GM23248 (cell line): ENCODE data around the gene LGALS3BP. TPM values are rescaled to one million over a fixed set of nuclear protein-coding genes. Genes with fewer than 3 reads are reported as not detected.

Experiments
- DNase-seq: peaks from one replicate; pipeline ENCODE4 v3.0.0-alpha.2; 2015
- H2AFZ ChIP-seq: fragments of 200-600 bp; sonication (generic); 2 replicates; pipeline ENCODE4 v1.6.1; 2016; ENCODE audit warnings: antibody characterized with exemption
- H3F3A ChIP-seq: fragments of 200-600 bp; sonication (generic); 2 replicates; pipeline ENCODE4 v1.6.1; 2016; ENCODE audit warnings: mild to moderate bottlenecking, antibody characterized with exemption, mixed run types; ENCODE audit not compliant: insufficient read depth
- H3K27ac ChIP-seq: fragments of 200-600 bp; sonication (generic); 2 replicates; pipeline ENCODE4 v1.5.1; 2016; ENCODE audit warnings: mild to moderate bottlenecking
- H3K27me3 ChIP-seq: fragments of 200-600 bp; sonication (generic); replicated peaks from 2 replicates; pipeline ENCODE4 v1.6.1; 2016; ENCODE audit warnings: mild to moderate bottlenecking; ENCODE audit not compliant: insufficient read depth
- H3K36me3 ChIP-seq: fragments of 200-600 bp; sonication (generic); 2 replicates; pipeline ENCODE4 v1.6.1; 2016; ENCODE audit warnings: low read depth, mild to moderate bottlenecking
- H3K4me1 ChIP-seq: fragments of 200-600 bp; sonication (generic); 2 replicates; pipeline ENCODE4 v1.6.1; 2016; ENCODE audit warnings: mild to moderate bottlenecking; ENCODE audit not compliant: insufficient read depth
- H3K4me2 ChIP-seq: fragments of 200-600 bp; sonication (generic); one replicate; pipeline ENCODE4 v1.6.1; 2016; ENCODE audit warnings: mild to moderate bottlenecking; ENCODE audit not compliant: unreplicated experiment
- H3K4me3 ChIP-seq: fragments of 200-600 bp; sonication (generic); 2 replicates; pipeline ENCODE4 v1.5.1; 2016; ENCODE audit warnings: mild to moderate bottlenecking
- H3K79me2 ChIP-seq: fragments of 200-600 bp; sonication (generic); 2 replicates; pipeline ENCODE4 v1.6.1; 2016; ENCODE audit warnings: mild to moderate bottlenecking; ENCODE audit not compliant: insufficient read depth
- H3K9ac ChIP-seq: fragments of 200-600 bp; sonication (generic); 2 replicates; pipeline ENCODE4 v1.6.1; 2016; ENCODE audit warnings: mild to moderate bottlenecking
- H3K9me2 ChIP-seq: fragments of 200-600 bp; sonication (generic); 2 replicates; pipeline ENCODE4 v1.6.1; 2016; ENCODE audit warnings: mixed run types, mild to moderate bottlenecking, moderate library complexity; ENCODE audit not compliant: insufficient read depth
- H3K9me3 ChIP-seq: fragments of 200-600 bp; sonication (generic); one replicate; pipeline ENCODE4 v1.6.1; 2017; ENCODE audit warnings: low read depth
- H4K20me1 ChIP-seq: fragments of 200-600 bp; sonication (generic); 2 replicates; pipeline ENCODE4 v1.6.0; 2016; ENCODE audit not compliant: insufficient read depth
- EZH2 ChIP-seq: fragments of 200-600 bp; sonication (generic); IDR thresholded peaks from 2 replicates; pipeline ENCODE4 v1.6.1; 2018; ENCODE audit warnings: antibody characterized with exemption, mild to moderate bottlenecking; ENCODE audit not compliant: insufficient read depth, poor library complexity, severe bottlenecking
- EZH2phosphoT487 ChIP-seq: fragments of 200-600 bp; sonication (generic); IDR thresholded peaks from 2 replicates; pipeline ENCODE4 v1.6.1; 2018; ENCODE audit warnings: antibody characterized with exemption, moderate library complexity, mild to moderate bottlenecking, low read depth; ENCODE audit not compliant: insufficient read depth
- WGBS, 2 experiments: methylation state at CpG; one replicate each; pipeline ENCODE4 v1.1.6; 2015 to 2017; ENCODE audit warnings: low lambda C conversion rate in 2 of 2, low coverage in 1 of 2; ENCODE audit errors: missing lambda C conversion rate in 2 of 2; 5-methylcytosine and 5-hydroxymethylcytosine counted together
- in situ Hi-C: fragments of 300-500 bp; cut with MboI; formaldehyde crosslinking; loops from 2 replicates; pipeline ENCODE4 v1.15.0; 2020
- polyA plus RNA-seq: library from polyadenylated mRNA; unstranded; fragments of >200 nt; fragmentation: Nextera tagmentation; extraction: Ambion mirVana; gene quantifications from 2 replicates; pipeline ENCODE4 v1.2.1, GENCODE V29; 2016
- total RNA-seq: library from RNA; depleted of rRNA; stranded (reverse); fragments of >200 nt; shearing (Covaris generic); gene quantifications from 2 replicates; pipeline ENCODE4 v1.2.3, GENCODE V29; 2014

Gene LGALS3BP
- total and polyA plus RNA-seq, 2 experiments from 2014 or later: 8.6 to 8.8 TPM

DNA sequence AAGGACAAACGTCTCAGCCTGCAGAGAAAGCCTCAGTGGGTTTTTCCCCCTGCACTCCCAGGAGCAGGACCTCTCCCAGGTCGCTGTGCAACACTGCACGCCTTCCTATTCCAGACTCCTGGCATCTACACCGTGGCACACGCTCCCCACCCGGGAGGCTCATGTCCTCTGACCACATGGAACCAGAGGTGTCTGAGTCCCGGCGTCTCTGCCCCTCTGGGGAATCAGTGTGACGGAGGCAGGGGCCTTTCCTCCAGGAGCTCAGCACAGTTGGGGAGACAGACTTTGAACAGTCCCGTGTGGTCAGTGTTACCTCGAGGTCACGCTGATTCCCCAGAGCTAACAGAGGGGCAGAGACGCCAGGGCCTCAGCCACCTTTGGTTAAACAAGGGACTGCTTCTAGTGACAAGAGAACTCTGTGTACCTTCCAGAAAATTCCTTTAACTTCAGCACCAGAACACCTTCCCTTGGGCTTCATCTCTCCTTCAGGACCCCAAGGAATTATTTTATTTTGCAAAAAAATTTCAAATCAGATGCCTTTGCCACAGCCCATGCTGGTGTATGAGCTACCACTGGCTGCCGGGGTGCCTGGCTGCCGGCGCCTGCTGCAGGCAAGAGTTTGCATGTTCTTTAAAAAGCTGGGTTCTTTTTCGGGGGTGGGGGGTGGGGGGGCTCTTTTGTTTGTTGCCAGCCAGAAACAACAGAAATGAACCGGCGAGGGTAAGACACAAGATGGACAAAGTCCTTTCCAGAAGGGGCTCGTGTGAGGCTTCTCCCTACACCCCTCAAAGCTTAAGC, 23.3 kb upstream of the LGALS3BP start:
- Histone ChIP-seq H3K4me1 (peaks cover 7% of the 10 kb centered on the region), H3K4me2 (no peak overlapping the region), H3K4me3 (no peak overlapping the region), H3F3A (no peaks in the 10 kb centered on the region), H3K9ac (no peak overlapping the region), H2AFZ (no peak overlapping the region), H3K27ac (no peak overlapping the region), H3K36me3 (peaks cover 2% of the 10 kb centered on the region; the same call in 1 of the 2 replicates), H3K27me3 (no peaks in the 10 kb centered on the region), H4K20me1 (no peaks in the 10 kb centered on the region), H3K9me3 (no peaks in the 10 kb centered on the region), H3K79me2 (peaks cover 89% of the 10 kb centered on the region), H3K9me2 (no peaks in the 10 kb centered on the region)
- in situ Hi-C loops: no loop called here
- no peak for DNase-seq
- TF ChIP-seq EZH2phosphoT487 (no peak), EZH2 (no peak)
- WGBS, 2 experiments: 59 to 61% methylated on average over 20 of the region's 20 CpGs

DNA sequence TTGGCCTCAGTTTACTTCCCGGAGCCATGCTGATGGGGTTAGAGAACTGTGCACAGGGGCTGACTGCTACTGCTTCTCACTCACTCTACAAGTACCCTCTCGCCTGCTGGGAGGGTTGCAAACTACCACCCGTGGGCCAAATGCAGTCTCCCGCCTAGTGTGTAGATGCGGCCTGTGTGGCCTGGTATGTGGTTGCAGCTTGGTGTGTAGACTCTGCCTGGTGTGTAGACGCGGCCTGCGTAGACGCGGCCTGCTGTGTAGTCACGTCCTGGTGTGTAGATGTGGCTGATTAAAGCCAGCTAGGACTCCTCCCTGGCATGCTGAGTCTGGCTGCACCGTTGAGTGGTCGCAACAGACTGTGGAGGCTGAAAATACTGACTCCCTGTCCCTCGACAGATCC, 22.6 kb upstream of the LGALS3BP start:
- in situ Hi-C loops: no loop called here
- Histone ChIP-seq H3K27me3 (no peaks in the 10 kb centered on the region), H2AFZ (no peak overlapping the region), H3K9ac (no peak overlapping the region), H3K79me2 (peaks cover 89% of the 10 kb centered on the region), H3K4me3 (no peak overlapping the region), H3F3A (no peaks in the 10 kb centered on the region), H3K27ac (no peak overlapping the region), H3K4me2 (no peak overlapping the region), H4K20me1 (no peaks in the 10 kb centered on the region), H3K4me1 (peaks cover under 1% of the 10 kb centered on the region; the same call in 1 of the 2 replicates), H3K36me3 (no peaks in the 10 kb centered on the region), H3K9me3 (no peaks in the 10 kb centered on the region), H3K9me2 (no peaks in the 10 kb centered on the region)
- DNase-seq: no peak
- WGBS, 2 experiments: 92 to 95% methylated on average over 14 of the region's 14 CpGs
- TF ChIP-seq EZH2phosphoT487: no peak
- TF ChIP-seq EZH2: no peak

DNA sequence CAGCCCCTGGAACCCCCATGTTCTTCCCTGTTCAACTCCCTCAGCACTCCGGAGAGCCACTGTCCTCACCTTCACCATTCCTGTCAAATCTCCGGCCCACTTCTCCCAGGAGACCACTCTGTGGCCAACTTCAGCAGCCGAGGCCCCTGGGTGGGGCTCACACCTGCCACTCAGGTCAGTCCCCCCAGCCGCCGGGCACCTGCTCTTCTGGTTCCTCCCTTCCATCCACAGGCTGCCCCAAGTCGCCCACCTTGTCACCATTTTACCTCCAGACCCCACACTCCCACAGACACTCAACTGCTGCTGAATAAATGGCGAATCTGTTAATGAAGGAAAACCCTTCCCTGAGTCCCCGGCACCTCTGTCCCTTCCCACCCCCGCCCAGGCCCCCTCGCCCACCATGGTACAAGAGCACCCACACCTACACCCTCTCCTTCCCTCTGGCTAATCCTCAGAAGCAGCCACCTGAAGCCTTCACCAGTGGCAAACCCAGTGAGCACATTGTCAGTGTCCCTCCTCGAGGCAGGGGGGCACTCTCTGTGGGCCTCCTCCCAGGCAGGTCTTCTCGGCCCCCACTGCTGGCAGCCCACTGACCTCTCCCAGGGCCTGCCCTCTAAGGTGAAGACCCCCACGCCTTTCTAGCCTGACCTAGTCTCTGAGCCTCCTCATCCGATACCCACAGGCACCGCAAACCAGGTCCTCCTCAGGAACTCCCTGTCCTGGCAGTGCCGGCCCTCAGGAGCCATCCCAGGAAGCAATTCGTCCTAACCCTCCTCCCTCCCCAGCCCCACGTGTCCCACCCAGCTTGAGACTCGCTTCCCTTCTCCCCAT, 21.7 kb upstream of the LGALS3BP start:
- in situ Hi-C loops: no loop called here
- no peaks in the 10 kb centered on the region for H3F3A ChIP-seq
- no peak overlapping the region for H3K9ac ChIP-seq
- no peak overlapping the region for H3K4me2 ChIP-seq
- no peaks in the 10 kb centered on the region for H3K9me3 ChIP-seq
- H4K20me1 ChIP-seq: no peaks in the 10 kb centered on the region
- TF ChIP-seq EZH2 (no peak), EZH2phosphoT487 (no peak)
- H3K9me2 ChIP-seq: no peaks in the 10 kb centered on the region
- H3K79me2 ChIP-seq: peaks cover 89% of the 10 kb centered on the region
- no peak for DNase-seq
- H3K27ac ChIP-seq: no peak overlapping the region
- H3K27me3 ChIP-seq: no peaks in the 10 kb centered on the region
- H3K4me1 ChIP-seq: no peaks in the 10 kb centered on the region
- 79 to 84% methylated on average over 15 to 19 of the region's 19 CpGs for WGBS, 2 experiments
- no peaks in the 10 kb centered on the region for H3K36me3 ChIP-seq
- no peak overlapping the region for H3K4me3 ChIP-seq
- no peak overlapping the region for H2AFZ ChIP-seq

DNA sequence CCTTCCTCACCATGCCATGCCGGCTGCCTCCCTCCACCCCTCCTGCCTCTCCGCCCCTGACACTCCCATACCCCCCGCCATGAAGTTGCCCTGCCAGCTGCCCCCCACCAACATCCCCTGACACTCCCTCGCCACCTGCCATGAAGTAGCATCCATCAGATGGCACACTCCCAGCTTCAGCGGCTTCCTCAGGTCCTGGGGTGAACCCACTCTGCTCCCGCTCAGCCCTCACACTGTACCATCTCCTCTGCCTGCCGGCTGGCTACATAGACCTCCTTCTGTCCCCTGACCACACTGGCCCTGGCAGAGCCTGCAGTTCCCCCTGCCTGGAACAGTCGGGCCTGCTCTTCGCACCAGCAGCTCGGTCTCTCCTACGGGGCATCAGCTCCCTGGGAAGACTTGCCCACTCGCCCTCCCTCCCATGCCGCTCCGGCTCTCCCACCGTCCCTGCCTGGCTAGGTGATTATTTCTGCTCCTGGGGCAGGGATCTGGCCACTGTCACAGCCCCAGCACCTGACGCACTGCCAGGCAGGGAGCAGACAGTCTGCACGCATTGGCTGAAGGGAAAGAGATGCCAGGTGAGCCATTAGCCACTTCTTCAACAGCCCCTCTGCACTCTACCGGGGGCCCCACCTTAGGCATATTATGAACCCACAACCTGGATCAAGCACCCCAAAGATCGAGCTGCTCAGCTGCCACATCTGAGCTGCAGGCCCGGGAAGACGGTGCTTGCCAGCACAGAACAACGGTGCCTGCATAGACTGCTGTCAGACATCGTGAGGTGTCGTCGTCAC, 20.9 kb upstream of the LGALS3BP start:
- WGBS, 2 experiments: 98 to 100% methylated on average over 23 to 25 of the region's 25 CpGs
- Histone ChIP-seq H3K4me2 (no peak overlapping the region), H3K4me1 (no peaks in the 10 kb centered on the region), H3K4me3 (no peak overlapping the region), H2AFZ (no peak overlapping the region), H3K9ac (no peak overlapping the region), H3K27me3 (no peaks in the 10 kb centered on the region), H4K20me1 (no peaks in the 10 kb centered on the region), H3K79me2 (peaks cover 87% of the 10 kb centered on the region), H3F3A (no peaks in the 10 kb centered on the region), H3K36me3 (no peaks in the 10 kb centered on the region), H3K27ac (no peak overlapping the region), H3K9me2 (no peaks in the 10 kb centered on the region), H3K9me3 (no peaks in the 10 kb centered on the region)
- no peak for DNase-seq
- TF ChIP-seq EZH2: no peak
- in situ Hi-C loops: no loop called here
